ENCODE measurements around the gene EAF2. TPM values are rescaled to one million over a fixed set of nuclear protein-coding genes. Genes with fewer than 3 reads are reported as not detected.

The EAF2 gene
- total RNA-seq, 1 experiment from 2014 or later: 4.4 TPM

DNA sequence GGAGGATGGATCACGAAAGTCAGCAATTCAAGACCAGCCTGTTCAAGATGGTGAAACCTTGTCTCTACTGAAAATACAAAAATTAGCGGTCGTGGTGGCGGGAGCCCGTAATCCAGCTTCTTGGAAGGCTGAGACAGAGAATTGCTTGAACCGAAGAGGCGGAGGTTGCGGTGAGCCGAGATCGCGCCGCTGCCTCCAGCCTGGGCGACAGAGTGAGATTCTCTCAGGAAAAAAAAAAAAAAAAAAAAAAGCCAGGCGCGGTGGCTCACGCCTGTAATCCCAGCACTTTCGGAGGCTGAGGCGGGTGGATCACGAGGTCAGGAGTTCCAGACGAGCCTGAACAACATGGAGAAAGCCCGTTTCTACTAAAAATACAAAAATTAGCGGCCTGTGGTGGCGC is 5.0 kb downstream of the EAF2 start:
- Histone ChIP-seq H3K4me1 (ENCODE audit: control insufficient read depth in 1 of 2, insufficient read depth in 2 of 2, low read length in 2 of 2) (peaks cover 0 to 7% of the 10 kb centered on the region in 2 experiments; a peak in 2 of 4 replicates), H4K20me1 (ENCODE audit: insufficient read depth) (no peaks in the 10 kb centered on the region), H3K9me3 (ENCODE audit: control insufficient read depth in 1 of 2, insufficient read depth in 1 of 2, low read depth in 1 of 2, low read length in 2 of 2) (no peaks in the 10 kb centered on the region), H3K27ac (ENCODE audit: low read depth, low read length) (no peak overlapping the region), H3K36me3 (ENCODE audit: control insufficient read depth in 1 of 2, insufficient read depth in 2 of 2, low read length in 2 of 2) (no peaks in the 10 kb centered on the region), H3K4me3 (replicated peaks in 1 of 2; ENCODE audit: low read depth in 1 of 2, low read length in 2 of 2) (no peak overlapping the region), H3K27me3 (ENCODE audit: insufficient read depth, low read length) (no peaks in the 10 kb centered on the region; the same call in 1 of the 2 replicates), H3K79me2 (ENCODE audit: insufficient read depth, low read length) (no peaks in the 10 kb centered on the region), H2AFZ (ENCODE audit: low read depth, low read length, poor library complexity, severe bottlenecking) (no peak overlapping the region), H3K4me2 (ENCODE audit: low read length) (no peak overlapping the region), H3K9ac (ENCODE audit: low read length) (no peak overlapping the region), H3K9me2 (ENCODE audit: insufficient read depth) (no peaks in the 10 kb centered on the region)
- BruUV-seq (replicated peaks): no TSS peak
- ChIA-PET RAD21 (ENCODE audit: low non-redundant PET in 1 of 2, low total read pairs in 2 of 2, uncharacterized antibody in 2 of 2, unreplicated experiment in 2 of 2) (no interaction called here), CTCF (no interaction called here), POLR2A (no interaction called here)
- intact Hi-C loops (cut with micrococcal nuclease): loop anchor here (5.0 kb wide), 1 partner anchor 293 kb away; the partner anchor contains the start of gene POLQ
- TF ChIP-seq CEBPB (IDR thresholded peaks at IDR 0.05; ENCODE audit: low read depth): no peak
- no peak for TF ChIP-seq SIN3A (IDR thresholded peaks at IDR 0.05; ENCODE audit: low read depth)
- TF ChIP-seq POLR2AphosphoS5 (IDR thresholded peaks at IDR 0.05; ENCODE audit: low read depth, low read length): no peak
- no peak for TF ChIP-seq ELF1 (IDR thresholded peaks at IDR 0.05; ENCODE audit: borderline replicate concordance, low read depth)
- no peak for TF ChIP-seq ZBTB33 (IDR thresholded peaks at IDR 0.05; ENCODE audit: extremely low read depth, insufficient replicate concordance, low read length)
- TF ChIP-seq JUND (IDR thresholded peaks at IDR 0.05): no peak
- TF ChIP-seq EGR1 (IDR thresholded peaks at IDR 0.05; ENCODE audit: low read depth): no peak
- DNase-seq (ENCODE audit: low read depth, low spot score) (no peak), ATAC-seq (no peak)

- Histone ChIP-seq H3K27me3 (ENCODE audit: insufficient read depth, low read length) (no peaks in the 10 kb centered on the region), H3K4me2 (ENCODE audit: low read length) (no peak overlapping the region), H3K27ac (ENCODE audit: low read depth, low read length) (no peak overlapping the region), H3K79me2 (ENCODE audit: insufficient read depth, low read length) (no peaks in the 10 kb centered on the region), H2AFZ (ENCODE audit: low read depth, low read length, poor library complexity, severe bottlenecking) (no peak overlapping the region), H3K9me2 (ENCODE audit: insufficient read depth) (no peaks in the 10 kb centered on the region), H3K9ac (ENCODE audit: low read length) (no peak overlapping the region), H3K4me1 (ENCODE audit: control insufficient read depth in 1 of 2, insufficient read depth in 2 of 2, low read length in 2 of 2) (no peaks in the 10 kb centered on the region), H3K4me3 (replicated peaks in 1 of 2; ENCODE audit: low read depth in 1 of 2, low read length in 2 of 2) (no peak overlapping the region), H4K20me1 (ENCODE audit: insufficient read depth) (no peaks in the 10 kb centered on the region), H3K9me3 (ENCODE audit: control insufficient read depth in 1 of 2, insufficient read depth in 1 of 2, low read depth in 1 of 2, low read length in 2 of 2) (no peaks in the 10 kb centered on the region), H3K36me3 (ENCODE audit: control insufficient read depth in 1 of 2, insufficient read depth in 2 of 2, low read length in 2 of 2) (no peaks in the 10 kb centered on the region)
- intact Hi-C loops (cut with micrococcal nuclease): no loop called here
- BruUV-seq (replicated peaks): no TSS peak
- ChIA-PET POLR2A (no interaction called here), RAD21 (ENCODE audit: low non-redundant PET in 1 of 2, low total read pairs in 2 of 2, uncharacterized antibody in 2 of 2, unreplicated experiment in 2 of 2) (no interaction called here), CTCF (no interaction called here)
- DNase-seq (ENCODE audit: low read depth, low spot score): no peak
- no peak for ATAC-seq
- TF ChIP-seq RAD21 (IDR thresholded peaks at IDR 0.05; ENCODE audit: low read depth): no peak
- no peak for TF ChIP-seq POLR2AphosphoS5 (IDR thresholded peaks at IDR 0.05; ENCODE audit: low read depth, low read length)
- TF ChIP-seq CEBPB (IDR thresholded peaks at IDR 0.05; ENCODE audit: low read depth): no peak
- no peak for TF ChIP-seq SRF (IDR thresholded peaks at IDR 0.05; ENCODE audit: low read depth)
- TF ChIP-seq CBX3 (IDR thresholded peaks at IDR 0.05; ENCODE audit: low read depth): no peak
- TF ChIP-seq, protein P1, sequence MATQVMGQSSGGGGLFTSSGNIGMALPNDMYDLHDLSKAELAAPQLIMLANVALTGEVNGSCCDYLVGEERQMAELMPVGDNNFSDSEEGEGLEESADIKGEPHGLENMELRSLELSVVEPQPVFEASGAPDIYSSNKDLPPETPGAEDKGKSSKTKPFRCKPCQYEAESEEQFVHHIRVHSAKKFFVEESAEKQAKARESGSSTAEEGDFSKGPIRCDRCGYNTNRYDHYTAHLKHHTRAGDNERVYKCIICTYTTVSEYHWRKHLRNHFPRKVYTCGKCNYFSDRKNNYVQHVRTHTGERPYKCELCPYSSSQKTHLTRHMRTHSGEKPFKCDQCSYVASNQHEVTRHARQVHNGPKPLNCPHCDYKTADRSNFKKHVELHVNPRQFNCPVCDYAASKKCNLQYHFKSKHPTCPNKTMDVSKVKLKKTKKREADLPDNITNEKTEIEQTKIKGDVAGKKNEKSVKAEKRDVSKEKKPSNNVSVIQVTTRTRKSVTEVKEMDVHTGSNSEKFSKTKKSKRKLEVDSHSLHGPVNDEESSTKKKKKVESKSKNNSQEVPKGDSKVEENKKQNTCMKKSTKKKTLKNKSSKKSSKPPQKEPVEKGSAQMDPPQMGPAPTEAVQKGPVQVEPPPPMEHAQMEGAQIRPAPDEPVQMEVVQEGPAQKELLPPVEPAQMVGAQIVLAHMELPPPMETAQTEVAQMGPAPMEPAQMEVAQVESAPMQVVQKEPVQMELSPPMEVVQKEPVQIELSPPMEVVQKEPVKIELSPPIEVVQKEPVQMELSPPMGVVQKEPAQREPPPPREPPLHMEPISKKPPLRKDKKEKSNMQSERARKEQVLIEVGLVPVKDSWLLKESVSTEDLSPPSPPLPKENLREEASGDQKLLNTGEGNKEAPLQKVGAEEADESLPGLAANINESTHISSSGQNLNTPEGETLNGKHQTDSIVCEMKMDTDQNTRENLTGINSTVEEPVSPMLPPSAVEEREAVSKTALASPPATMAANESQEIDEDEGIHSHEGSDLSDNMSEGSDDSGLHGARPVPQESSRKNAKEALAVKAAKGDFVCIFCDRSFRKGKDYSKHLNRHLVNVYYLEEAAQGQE (IDR thresholded peaks at IDR 0.05; ENCODE audit: low read depth): no peak
- TF ChIP-seq, protein P2, sequence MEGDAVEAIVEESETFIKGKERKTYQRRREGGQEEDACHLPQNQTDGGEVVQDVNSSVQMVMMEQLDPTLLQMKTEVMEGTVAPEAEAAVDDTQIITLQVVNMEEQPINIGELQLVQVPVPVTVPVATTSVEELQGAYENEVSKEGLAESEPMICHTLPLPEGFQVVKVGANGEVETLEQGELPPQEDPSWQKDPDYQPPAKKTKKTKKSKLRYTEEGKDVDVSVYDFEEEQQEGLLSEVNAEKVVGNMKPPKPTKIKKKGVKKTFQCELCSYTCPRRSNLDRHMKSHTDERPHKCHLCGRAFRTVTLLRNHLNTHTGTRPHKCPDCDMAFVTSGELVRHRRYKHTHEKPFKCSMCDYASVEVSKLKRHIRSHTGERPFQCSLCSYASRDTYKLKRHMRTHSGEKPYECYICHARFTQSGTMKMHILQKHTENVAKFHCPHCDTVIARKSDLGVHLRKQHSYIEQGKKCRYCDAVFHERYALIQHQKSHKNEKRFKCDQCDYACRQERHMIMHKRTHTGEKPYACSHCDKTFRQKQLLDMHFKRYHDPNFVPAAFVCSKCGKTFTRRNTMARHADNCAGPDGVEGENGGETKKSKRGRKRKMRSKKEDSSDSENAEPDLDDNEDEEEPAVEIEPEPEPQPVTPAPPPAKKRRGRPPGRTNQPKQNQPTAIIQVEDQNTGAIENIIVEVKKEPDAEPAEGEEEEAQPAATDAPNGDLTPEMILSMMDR (IDR thresholded peaks at IDR 0.05 in 2 of 3, conservative IDR thresholded peaks at IDR 0.05 in 1 of 3; ENCODE audit: borderline replicate concordance in 1 of 3, insufficient read depth in 1 of 3, low read depth in 2 of 3, low read length in 2 of 3): no peak
- no peak for TF ChIP-seq EZH2phosphoT487 (IDR thresholded peaks at IDR 0.05; ENCODE audit: borderline replicate concordance)
- TF ChIP-seq EGR1 (IDR thresholded peaks at IDR 0.05; ENCODE audit: low read depth): no peak
- no peak for TF ChIP-seq SIN3A (IDR thresholded peaks at IDR 0.05; ENCODE audit: low read depth)
These were observed 9.9 kb downstream of the EAF2 start for GRCh38 chr3:121844892-121845291.
